ENCODE measurements around the gene AKAP13.

GRCh38 chr15:85725564-85725963, 345.2 kb downstream of the AKAP13 start:
- TF ChIP-seq CTCF (IDR thresholded peaks at IDR 0.05) (no peak), POLR2A (IDR thresholded peaks at IDR 0.05) (no peak), POLR2AphosphoS5 (IDR thresholded peaks at IDR 0.05) (no peak)

Measured in breast epithelium (tissue), 3 donors.